SK-N-SH (cell line): Measurements from ENCODE around the gene FRMPD4.

ENCODE experiments used
- EP300 ChIP-seq, 2 experiments: IDR thresholded peaks; 2 replicates each; pipeline versions ENCODE4 v1.4.0 to v1.6.1; 2012; ENCODE audit warnings: borderline replicate concordance in 1 of 2, low read depth in 1 of 2, low read length in 1 of 2
- REST ChIP-seq: IDR thresholded peaks from 2 replicates; pipeline ENCODE4 v1.6.1; 2012; ENCODE audit warnings: mild to moderate bottlenecking, low read depth, low read length, moderate library complexity
- SIN3A ChIP-seq: IDR thresholded peaks from 2 replicates; pipeline ENCODE4 v1.6.1; 2012; ENCODE audit warnings: low read depth, mild to moderate bottlenecking, low read length, moderate library complexity, borderline replicate concordance
- TAF1 ChIP-seq: IDR thresholded peaks from 2 replicates; pipeline ENCODE4 v1.6.1; 2012; ENCODE audit warnings: low read depth, mild to moderate bottlenecking, low read length, moderate library complexity, borderline replicate concordance
- YY1 ChIP-seq: IDR thresholded peaks from 2 replicates; pipeline ENCODE4 v1.4.0; 2012; ENCODE audit warnings: low read depth, mild to moderate bottlenecking
- TF ChIP-seq, protein P1 (sequence below): fragments of 200-600 bp; sonication (generic); IDR thresholded peaks from 2 replicates; pipeline ENCODE4 v1.6.1; 2017; ENCODE audit warnings: antibody characterized with exemption, mild to moderate bottlenecking, moderate library complexity
- TF ChIP-seq, protein P2 (sequence below): IDR thresholded peaks from 2 replicates; pipeline ENCODE4; 2012

GRCh38 chrX:12396584-12396983 is 258.3 kb downstream of the FRMPD4 start:
- TF ChIP-seq YY1 (no peak), SIN3A (no peak), REST (no peak), TAF1 (no peak), EP300 (IDR thresholded peaks at IDR 0.05; ENCODE audit: borderline replicate concordance in 1 of 2, low read depth in 1 of 2, low read length in 1 of 2) (no peak)
- TF ChIP-seq, protein P1, sequence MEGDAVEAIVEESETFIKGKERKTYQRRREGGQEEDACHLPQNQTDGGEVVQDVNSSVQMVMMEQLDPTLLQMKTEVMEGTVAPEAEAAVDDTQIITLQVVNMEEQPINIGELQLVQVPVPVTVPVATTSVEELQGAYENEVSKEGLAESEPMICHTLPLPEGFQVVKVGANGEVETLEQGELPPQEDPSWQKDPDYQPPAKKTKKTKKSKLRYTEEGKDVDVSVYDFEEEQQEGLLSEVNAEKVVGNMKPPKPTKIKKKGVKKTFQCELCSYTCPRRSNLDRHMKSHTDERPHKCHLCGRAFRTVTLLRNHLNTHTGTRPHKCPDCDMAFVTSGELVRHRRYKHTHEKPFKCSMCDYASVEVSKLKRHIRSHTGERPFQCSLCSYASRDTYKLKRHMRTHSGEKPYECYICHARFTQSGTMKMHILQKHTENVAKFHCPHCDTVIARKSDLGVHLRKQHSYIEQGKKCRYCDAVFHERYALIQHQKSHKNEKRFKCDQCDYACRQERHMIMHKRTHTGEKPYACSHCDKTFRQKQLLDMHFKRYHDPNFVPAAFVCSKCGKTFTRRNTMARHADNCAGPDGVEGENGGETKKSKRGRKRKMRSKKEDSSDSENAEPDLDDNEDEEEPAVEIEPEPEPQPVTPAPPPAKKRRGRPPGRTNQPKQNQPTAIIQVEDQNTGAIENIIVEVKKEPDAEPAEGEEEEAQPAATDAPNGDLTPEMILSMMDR = no peak
- TF ChIP-seq, protein P2, sequence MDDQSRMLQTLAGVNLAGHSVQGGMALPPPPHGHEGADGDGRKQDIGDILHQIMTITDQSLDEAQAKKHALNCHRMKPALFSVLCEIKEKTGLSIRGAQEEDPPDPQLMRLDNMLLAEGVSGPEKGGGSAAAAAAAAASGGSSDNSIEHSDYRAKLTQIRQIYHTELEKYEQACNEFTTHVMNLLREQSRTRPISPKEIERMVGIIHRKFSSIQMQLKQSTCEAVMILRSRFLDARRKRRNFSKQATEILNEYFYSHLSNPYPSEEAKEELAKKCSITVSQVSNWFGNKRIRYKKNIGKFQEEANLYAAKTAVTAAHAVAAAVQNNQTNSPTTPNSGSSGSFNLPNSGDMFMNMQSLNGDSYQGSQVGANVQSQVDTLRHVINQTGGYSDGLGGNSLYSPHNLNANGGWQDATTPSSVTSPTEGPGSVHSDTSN = no peak
